Measurements from ENCODE around the gene ACP6.

The ACP6 gene

DNA sequence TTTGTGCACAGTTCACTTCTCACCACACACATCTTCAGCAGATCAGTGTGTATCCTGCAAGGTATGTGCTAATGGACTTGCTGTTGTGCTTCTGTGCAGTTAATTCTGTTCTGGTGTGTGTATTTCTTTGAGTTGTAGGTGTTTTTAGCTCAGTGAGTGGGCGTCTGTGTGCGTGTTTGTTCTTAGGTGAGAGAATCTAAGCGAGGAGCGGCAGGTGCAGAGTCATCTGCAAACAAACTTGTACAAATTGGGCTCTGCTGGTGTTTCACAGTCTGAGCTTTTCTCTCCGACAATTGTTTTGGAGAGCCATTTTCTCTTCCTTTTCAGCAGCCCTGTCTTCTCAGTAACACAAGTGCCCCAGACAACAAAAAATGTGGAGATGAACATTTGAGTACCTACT lies 43.6 kb downstream of the ACP6 start (continued):
- TF ChIP-seq, protein P1, sequence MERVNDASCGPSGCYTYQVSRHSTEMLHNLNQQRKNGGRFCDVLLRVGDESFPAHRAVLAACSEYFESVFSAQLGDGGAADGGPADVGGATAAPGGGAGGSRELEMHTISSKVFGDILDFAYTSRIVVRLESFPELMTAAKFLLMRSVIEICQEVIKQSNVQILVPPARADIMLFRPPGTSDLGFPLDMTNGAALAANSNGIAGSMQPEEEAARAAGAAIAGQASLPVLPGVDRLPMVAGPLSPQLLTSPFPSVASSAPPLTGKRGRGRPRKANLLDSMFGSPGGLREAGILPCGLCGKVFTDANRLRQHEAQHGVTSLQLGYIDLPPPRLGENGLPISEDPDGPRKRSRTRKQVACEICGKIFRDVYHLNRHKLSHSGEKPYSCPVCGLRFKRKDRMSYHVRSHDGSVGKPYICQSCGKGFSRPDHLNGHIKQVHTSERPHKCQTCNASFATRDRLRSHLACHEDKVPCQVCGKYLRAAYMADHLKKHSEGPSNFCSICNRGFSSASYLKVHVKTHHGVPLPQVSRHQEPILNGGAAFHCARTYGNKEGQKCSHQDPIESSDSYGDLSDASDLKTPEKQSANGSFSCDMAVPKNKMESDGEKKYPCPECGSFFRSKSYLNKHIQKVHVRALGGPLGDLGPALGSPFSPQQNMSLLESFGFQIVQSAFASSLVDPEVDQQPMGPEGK (tag by site-specific recombination; IDR thresholded peaks at IDR 0.05) = no peak
- no peak for TF ChIP-seq ZNF561 (tag by site-specific recombination; IDR thresholded peaks at IDR 0.05; ENCODE audit: borderline replicate concordance)
- TF ChIP-seq ZNF558 (tag by site-specific recombination; IDR thresholded peaks at IDR 0.05) = no peak
- no peak for TF ChIP-seq ZNF837 (tag by site-specific recombination; IDR thresholded peaks at IDR 0.05)
- no peak for TF ChIP-seq ZNF175 (tag by site-specific recombination; IDR thresholded peaks at IDR 0.05)
- TF ChIP-seq ZFHX2 (tag by site-specific recombination; conservative IDR thresholded peaks at IDR 0.05) = no peak
- no peak for TF ChIP-seq SP7 (tag by site-specific recombination; IDR thresholded peaks at IDR 0.05)
- TF ChIP-seq, protein P2, sequence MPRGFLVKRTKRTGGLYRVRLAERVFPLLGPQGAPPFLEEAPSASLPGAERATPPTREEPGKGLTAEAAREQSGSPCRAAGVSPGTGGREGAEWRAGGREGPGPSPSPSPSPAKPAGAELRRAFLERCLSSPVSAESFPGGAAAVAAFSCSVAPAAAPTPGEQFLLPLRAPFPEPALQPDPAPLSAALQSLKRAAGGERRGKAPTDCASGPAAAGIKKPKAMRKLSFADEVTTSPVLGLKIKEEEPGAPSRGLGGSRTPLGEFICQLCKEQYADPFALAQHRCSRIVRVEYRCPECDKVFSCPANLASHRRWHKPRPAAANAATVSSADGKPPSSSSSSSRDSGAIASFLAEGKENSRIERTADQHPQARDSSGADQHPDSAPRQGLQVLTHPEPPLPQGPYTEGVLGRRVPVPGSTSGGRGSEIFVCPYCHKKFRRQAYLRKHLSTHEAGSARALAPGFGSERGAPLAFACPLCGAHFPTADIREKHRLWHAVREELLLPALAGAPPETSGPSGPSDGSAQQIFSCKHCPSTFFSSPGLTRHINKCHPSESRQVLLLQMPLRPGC (tag by site-specific recombination; IDR thresholded peaks at IDR 0.05) = no peak

DNA sequence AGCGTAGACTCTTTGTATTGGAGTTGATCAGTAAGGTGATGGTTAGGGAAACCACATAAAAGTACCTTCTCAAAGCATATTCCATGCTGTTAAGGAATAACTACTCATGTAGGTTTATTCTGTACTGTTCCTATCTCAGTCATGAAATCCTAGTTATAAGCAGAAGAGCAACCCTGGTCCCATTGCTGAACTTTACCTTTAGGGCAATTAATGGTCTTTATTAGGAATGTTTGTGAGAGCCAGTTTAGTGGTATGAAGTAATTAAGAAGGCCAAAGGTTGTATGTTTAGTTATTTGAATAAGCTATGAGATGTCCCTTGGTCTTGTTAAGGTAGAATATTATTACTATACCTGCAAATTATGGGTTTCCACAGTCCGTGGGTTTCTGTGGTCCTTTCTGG lies 44.0 kb downstream of the ACP6 start:
- TF ChIP-seq ZNF274 (IDR thresholded peaks at IDR 0.05; ENCODE audit: low read length) (no peak), ZNF274 (tag by site-specific recombination; IDR thresholded peaks at IDR 0.05; ENCODE audit: borderline replicate concordance) (no peak), ZNF585B (tag by site-specific recombination; IDR thresholded peaks at IDR 0.05) (no peak), ZNF660 (tag by site-specific recombination; IDR thresholded peaks at IDR 0.05) (no peak), ZNF175 (tag by site-specific recombination; IDR thresholded peaks at IDR 0.05) (no peak), ZNF610 (tag by site-specific recombination; IDR thresholded peaks at IDR 0.05; ENCODE audit: borderline replicate concordance) (no peak)
- no peaks in the 10 kb centered on the region for H3K4me1 ChIP-seq (ENCODE audit: control insufficient read depth, insufficient read depth, low read length)
- H3K9me3 ChIP-seq (ENCODE audit: control insufficient read depth, insufficient read depth, low read depth, low read length) = no peaks in the 10 kb centered on the region
- H3K27ac ChIP-seq (ENCODE audit: extremely low read depth, low read depth, low read length) = no peak overlapping the region
- H3K36me3 ChIP-seq (ENCODE audit: control insufficient read depth in 2 of 2, insufficient read depth in 1 of 2, low read length in 2 of 2) = peaks cover 0 to 54% of the 10 kb centered on the region in 2 experiments; a peak in 1 of 3 replicates
- ChIA-PET POLR2A (interaction anchor here (0.6 to 1.8 kb wide), 2 partner anchors 27 to 85 kb away, joined by 3 to 6 read pairs; partner anchors contain the start of gene BCL9), CTCF (interaction anchor here (0.7 to 2.7 kb wide), 18 partner anchors 9 to 260 kb away, joined by 3 to 17 read pairs (median 4); partner anchors contain the start of gene BCL9)
- no peak overlapping the region for H3K4me3 ChIP-seq (ENCODE audit: low read depth, low read length)

DNA sequence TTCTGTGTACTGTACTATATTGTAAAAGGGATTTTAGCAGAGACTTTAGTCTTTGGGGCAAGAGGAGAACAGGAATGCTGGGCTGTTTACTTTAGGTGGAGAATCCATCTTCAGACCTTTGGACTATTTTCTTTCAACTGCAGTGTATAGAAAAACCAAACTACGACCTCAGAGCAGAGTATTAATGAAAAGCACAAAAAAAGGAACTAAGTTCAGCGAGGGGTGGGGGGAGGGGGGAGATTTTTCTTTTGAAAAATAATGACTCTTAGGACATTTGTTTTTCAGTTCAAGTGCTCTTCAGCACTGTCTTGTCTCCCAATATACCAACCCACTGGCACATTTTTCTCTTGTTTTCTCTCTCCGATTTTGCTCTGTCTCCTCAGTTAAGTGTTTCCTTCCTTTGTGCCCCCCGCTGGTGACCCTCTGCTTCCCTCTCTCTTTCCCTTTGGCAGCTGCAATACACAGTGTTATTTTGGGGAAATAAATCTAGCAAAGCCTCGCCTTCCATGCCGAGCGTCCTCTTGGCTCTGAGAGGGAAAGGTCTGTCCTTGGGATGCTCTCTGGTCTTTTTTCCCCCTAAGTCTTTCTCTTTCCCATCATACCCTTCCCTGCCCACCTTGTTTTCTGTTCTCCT lies 44.8 kb downstream of the ACP6 start:
- ChIA-PET CTCF (interaction anchor here (0.7 to 2.5 kb wide), 6 partner anchors 17 to 129 kb away, joined by 3 to 13 read pairs (median 4); no protein-coding TSS in a partner anchor), POLR2A (no interaction called here)
- H3K27ac ChIP-seq (ENCODE audit: extremely low read depth, low read depth, low read length) = no peak overlapping the region
- H3K9me3 ChIP-seq (ENCODE audit: control insufficient read depth, insufficient read depth, low read depth, low read length) = no peaks in the 10 kb centered on the region
- H3K36me3 ChIP-seq (ENCODE audit: control insufficient read depth in 2 of 2, insufficient read depth in 1 of 2, low read length in 2 of 2) = peaks cover 0 to 62% of the 10 kb centered on the region in 2 experiments; a peak in 1 of 3 replicates
- H3K4me1 ChIP-seq (ENCODE audit: control insufficient read depth, insufficient read depth, low read length) = no peaks in the 10 kb centered on the region
- H3K4me3 ChIP-seq (ENCODE audit: low read depth, low read length) = no peak overlapping the region
- TF ChIP-seq GLI4 (tag by site-specific recombination; IDR thresholded peaks at IDR 0.05) (no peak), PRDM1 (tag by site-specific recombination; IDR thresholded peaks at IDR 0.05) (no peak), ZNF423 (tag by site-specific recombination; IDR thresholded peaks at IDR 0.05) (no peak), ZSCAN23 (tag by site-specific recombination; IDR thresholded peaks at IDR 0.05) (no peak), ZNF561 (tag by site-specific recombination; IDR thresholded peaks at IDR 0.05; ENCODE audit: borderline replicate concordance) (no peak), KLF9 (tag by site-specific recombination; IDR thresholded peaks at IDR 0.05; ENCODE audit: low read depth) (no peak), ZNF514 (tag by site-specific recombination; IDR thresholded peaks at IDR 0.05) (no peak), ZNF350 (tag by site-specific recombination; IDR thresholded peaks at IDR 0.05) (no peak)
- TF ChIP-seq, protein P3, sequence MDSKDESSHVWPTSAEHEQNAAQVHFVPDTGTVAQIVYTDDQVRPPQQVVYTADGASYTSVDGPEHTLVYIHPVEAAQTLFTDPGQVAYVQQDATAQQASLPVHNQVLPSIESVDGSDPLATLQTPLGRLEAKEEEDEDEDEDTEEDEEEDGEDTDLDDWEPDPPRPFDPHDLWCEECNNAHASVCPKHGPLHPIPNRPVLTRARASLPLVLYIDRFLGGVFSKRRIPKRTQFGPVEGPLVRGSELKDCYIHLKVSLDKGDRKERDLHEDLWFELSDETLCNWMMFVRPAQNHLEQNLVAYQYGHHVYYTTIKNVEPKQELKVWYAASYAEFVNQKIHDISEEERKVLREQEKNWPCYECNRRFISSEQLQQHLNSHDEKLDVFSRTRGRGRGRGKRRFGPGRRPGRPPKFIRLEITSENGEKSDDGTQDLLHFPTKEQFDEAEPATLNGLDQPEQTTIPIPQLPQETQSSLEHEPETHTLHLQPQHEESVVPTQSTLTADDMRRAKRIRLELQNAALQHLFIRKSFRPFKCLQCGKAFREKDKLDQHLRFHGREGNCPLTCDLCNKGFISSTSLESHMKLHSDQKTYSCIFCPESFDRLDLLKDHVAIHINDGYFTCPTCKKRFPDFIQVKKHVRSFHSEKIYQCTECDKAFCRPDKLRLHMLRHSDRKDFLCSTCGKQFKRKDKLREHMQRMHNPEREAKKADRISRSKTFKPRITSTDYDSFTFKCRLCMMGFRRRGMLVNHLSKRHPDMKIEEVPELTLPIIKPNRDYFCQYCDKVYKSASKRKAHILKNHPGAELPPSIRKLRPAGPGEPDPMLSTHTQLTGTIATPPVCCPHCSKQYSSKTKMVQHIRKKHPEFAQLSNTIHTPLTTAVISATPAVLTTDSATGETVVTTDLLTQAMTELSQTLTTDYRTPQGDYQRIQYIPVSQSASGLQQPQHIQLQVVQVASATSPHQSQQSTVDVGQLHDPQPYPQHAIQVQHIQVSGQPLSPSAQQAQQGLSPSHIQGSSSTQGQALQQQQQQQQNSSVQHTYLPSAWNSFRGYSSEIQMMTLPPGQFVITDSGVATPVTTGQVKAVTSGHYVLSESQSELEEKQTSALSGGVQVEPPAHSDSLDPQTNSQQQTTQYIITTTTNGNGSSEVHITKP (tag by site-specific recombination; IDR thresholded peaks at IDR 0.05) = no peak
- TF ChIP-seq, protein P4, sequence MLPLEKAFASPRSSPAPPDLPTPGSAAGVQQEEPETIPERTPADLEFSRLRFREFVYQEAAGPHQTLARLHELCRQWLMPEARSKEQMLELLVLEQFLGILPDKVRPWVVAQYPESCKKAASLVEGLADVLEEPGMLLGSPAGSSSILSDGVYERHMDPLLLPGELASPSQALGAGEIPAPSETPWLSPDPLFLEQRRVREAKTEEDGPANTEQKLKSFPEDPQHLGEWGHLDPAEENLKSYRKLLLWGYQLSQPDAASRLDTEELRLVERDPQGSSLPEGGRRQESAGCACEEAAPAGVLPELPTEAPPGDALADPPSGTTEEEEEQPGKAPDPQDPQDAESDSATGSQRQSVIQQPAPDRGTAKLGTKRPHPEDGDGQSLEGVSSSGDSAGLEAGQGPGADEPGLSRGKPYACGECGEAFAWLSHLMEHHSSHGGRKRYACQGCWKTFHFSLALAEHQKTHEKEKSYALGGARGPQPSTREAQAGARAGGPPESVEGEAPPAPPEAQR (tag by site-specific recombination; IDR thresholded peaks at IDR 0.05) = no peak
- TF ChIP-seq, protein P5, sequence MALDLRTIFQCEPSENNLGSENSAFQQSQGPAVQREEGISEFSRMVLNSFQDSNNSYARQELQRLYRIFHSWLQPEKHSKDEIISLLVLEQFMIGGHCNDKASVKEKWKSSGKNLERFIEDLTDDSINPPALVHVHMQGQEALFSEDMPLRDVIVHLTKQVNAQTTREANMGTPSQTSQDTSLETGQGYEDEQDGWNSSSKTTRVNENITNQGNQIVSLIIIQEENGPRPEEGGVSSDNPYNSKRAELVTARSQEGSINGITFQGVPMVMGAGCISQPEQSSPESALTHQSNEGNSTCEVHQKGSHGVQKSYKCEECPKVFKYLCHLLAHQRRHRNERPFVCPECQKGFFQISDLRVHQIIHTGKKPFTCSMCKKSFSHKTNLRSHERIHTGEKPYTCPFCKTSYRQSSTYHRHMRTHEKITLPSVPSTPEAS (tag by site-specific recombination; IDR thresholded peaks at IDR 0.05) = no peak

Measured in HEK293 (cell line).